PFSK-1 (cell line): ENCODE results near the gene CNOT3.

Source experiments
- POLR2AphosphoS5 ChIP-seq: IDR thresholded peaks from 2 replicates; pipeline ENCODE4 v1.6.1; 2012; ENCODE audit warnings: low read depth, mild to moderate bottlenecking, control low read depth, low read length, moderate library complexity
- SIN3A ChIP-seq: IDR thresholded peaks from 2 replicates; pipeline ENCODE4 v1.6.1; 2012; ENCODE audit warnings: mild to moderate bottlenecking, low read length, moderate library complexity, borderline replicate concordance; ENCODE audit not compliant: insufficient read depth
- TAF1 ChIP-seq: IDR thresholded peaks from 2 replicates; pipeline ENCODE4 v1.6.1; 2012; ENCODE audit warnings: low read length, control low read depth, borderline replicate concordance; ENCODE audit not compliant: insufficient read depth

DNA sequence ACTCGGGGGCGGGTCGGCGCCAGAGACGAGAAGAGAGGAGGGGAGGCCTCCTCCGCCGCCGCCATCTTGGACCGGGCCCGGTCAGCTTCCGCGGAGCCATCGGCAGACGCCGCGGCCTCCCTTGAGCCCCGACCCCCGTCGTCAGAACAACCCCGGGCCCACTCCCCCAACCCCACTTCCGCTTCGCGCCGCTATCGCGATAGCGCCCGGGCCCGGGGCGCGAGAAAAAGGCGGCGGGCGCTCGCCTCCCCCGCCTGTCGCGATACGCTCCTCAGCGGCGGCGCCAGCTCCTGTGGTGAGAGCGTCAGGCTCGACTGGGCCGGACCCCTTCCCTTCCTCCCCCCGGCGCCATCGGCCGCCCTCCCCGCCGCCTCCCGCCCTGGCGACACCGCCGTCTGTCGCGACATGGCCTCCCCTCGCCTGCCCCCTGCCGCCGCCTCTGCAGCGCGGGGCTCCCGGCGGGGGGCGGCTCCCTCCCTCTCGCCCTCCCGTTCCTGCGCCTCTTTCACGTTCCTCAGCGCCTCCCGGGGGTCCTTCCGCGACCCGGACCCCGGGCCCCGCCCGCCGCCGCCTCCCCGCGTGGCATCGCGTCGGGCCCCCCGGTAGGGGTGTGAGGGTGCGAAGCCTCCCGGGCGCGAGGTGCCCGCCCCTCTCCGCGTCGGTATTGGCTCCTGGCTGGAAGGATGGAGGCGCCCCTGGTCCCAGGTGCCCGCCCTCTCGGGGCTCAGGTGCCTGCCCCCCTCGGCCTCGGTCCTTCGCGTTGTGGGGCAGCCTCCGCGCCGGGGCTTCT lies at the start of gene CNOT3:
- no peak for TF ChIP-seq SIN3A
- TF ChIP-seq POLR2AphosphoS5 = peak; percentile 68
- TF ChIP-seq TAF1 = peak; percentile 65; the same call in 1 of the 2 replicates
